A549 treated with CpdA at 1 μM for 4 hours (cell line): ENCODE data around the gene HEPHL1. TPM values are rescaled to one million over a fixed set of nuclear protein-coding genes. Genes with fewer than 3 reads are reported as not detected.

Source experiments
- total RNA-seq: library from RNA; stranded (reverse); fragments of 200-300 nt; extraction: Qiagen RNA extraction; gene quantifications from 5 replicates; pipeline ENCODE4 v1.2.3, GENCODE V29; 2022; ENCODE audit warnings: low read depth

The HEPHL1 gene, protein sequence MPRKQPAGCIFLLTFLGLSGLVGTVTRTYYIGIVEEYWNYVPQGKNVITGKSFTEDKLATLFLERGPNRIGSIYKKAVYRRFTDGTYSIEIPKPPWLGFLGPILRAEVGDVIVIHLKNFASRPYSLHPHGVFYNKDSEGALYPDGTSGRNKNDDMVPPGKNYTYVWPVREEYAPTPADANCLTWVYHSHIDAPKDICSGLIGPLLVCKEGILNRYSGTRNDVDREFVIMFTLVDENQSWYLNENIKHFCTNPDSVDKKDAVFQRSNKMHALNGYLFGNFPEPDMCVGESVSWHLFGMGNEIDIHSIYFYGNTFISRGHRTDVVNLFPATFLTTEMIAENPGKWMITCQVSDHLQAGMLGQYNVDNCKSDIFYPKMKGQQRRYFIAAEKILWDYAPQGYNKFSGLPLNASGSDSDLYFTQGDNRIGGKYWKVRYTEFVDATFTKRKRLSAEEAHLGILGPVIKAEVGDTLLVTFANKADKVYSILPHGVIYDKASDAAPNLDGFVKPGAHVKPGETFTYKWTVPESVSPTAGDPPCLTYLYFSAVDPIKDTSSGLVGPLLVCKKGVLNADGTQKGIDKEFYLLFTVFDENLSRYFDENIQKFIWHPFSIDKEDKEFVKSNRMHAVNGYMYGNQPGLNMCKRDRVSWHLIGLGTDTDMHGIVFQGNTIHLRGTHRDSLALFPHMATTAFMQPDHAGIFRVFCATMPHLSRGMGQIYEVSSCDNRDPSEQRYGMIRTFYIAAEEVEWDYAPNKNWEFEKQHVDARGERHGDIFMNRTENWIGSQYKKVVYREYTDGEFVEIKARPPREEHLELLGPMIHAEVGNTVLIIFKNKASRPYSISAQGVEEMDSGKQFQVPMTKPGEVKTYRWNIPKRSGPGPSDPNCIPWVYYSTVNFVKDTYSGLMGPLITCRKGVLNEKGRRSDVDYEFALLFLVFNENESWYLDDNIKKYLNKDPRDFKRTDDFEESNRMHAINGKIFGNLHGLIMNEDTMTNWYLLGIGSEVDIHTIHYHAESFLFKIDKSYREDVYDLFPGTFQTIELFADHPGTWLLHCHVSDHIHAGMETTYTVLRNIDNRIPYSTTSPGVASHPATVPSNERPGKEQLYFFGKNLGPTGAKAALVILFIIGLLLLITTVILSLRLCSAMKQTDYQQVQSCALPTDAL
- not detected in 5 replicates for total RNA-seq

GRCh38 chr11:94020777-94021481 is at the start of gene HEPHL1:
Gene HEPHL1 (plus strand): TSS chr11:94021354. CDS start chr11:94021369, 15 bp downstream.

DNA sequence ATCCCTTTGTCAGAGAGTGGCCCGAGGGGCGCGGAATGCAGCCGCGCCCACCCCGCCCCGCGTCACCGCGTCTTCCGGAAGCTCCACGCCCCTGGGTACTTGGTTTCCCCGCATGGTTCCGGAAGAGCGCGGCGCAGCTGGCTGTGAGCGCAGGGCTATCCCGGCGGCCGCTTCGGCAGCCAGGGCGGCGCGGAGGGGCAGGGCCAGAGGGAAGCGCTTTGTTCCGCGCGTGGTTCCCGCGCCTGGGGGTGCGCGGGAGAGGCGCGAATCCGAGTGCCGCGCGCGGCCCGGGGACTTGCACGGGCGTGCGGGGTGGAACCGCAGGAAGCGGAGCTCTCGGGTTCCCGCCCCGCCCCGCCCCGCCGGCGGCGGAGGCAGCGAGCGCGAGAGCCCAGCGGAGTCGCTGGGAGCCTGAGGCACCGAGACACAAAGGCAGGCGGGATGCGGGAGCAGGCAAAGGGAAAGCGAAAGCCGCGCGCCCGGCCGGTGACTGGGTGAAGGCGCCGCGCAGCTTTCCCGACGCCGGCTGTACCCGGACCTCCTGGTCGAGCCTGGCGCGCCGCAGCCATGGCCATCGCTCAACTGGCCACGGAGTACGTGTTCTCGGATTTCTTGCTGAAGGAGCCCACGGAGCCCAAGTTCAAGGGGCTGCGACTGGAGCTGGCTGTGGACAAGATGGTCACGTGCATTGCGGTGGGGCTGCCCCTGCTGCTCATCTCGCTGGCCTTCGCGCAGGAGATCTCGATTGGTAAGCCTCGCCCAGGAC is 107.8 kb downstream of the HEPHL1 start, which contains the start of gene PANX1:
PANX1 (plus strand) TSS at position 96 of the 766 bp plus-strand sequence; CDS start at position 568, 472 bp downstream.

Other genes with a start within 250 kb of the HEPHL1 start
- gene MED17, start 237.1 kb upstream of the HEPHL1 start, total RNA-seq, result 19.8 to 23.1 TPM (median 21.7 TPM) in 5 replicates
- 0.01 TPM in 1 of 5 replicates, not detected in the others for gene VSTM5, start 170.7 kb upstream of the HEPHL1 start, total RNA-seq
- 18.4 to 22.2 TPM (median 19.5 TPM) in 5 replicates for gene PANX1, start 107.5 kb downstream of the HEPHL1 start, total RNA-seq